Measurements from ENCODE around the gene GINS1.

GINS1 gene

GRCh38 chr20:25407311-25408169 lies at the start of gene GINS1:
Gene GINS1, plus strand, starts transcription at chr20:25407673. Its CDS starts 148 bp downstream, at chr20:25407821.
- peak; percentile 92 for DNase-seq (ENCODE audit: low read depth)

GRCh38 chr20:25360631-25361286 lies 46.7 kb upstream of the GINS1 start:
- peak; percentile 59 for DNase-seq (ENCODE audit: low read depth)

GRCh38 chr20:25361287-25361683 lies 46.2 kb upstream of the GINS1 start:
- DNase-seq (ENCODE audit: low read depth): peak; percentile 40

- DNase-seq (ENCODE audit: low read depth): peak; percentile 20
These were observed 43.2 kb upstream of the GINS1 start for GRCh38 chr20:25364180-25364788.

- no peak for DNase-seq (ENCODE audit: low read depth)
These were observed 42.4 kb upstream of the GINS1 start for GRCh38 chr20:25364879-25365699.

- DNase-seq (ENCODE audit: low read depth): no peak
These were observed 38.9 kb upstream of the GINS1 start for GRCh38 chr20:25368526-25368925.

GRCh38 chr20:25368976-25369375 lies 38.5 kb upstream of the GINS1 start:
- no peak for DNase-seq (ENCODE audit: low read depth)

- no peak for DNase-seq (ENCODE audit: low read depth)
These were observed 37.9 kb upstream of the GINS1 start for GRCh38 chr20:25369529-25369928.

GRCh38 chr20:25369971-25370370 lies 37.5 kb upstream of the GINS1 start:
- peak; percentile 55 for DNase-seq (ENCODE audit: low read depth)

- peak; percentile 96 for DNase-seq (ENCODE audit: low read depth)
These were observed 34.7 kb upstream of the GINS1 start for GRCh38 chr20:25372584-25373336.

GRCh38 chr20:25374842-25375241 lies 32.6 kb upstream of the GINS1 start:
- DNase-seq (ENCODE audit: low read depth): no peak

- DNase-seq (ENCODE audit: low read depth): no peak
These were observed 31.2 kb upstream of the GINS1 start for GRCh38 chr20:25376236-25376635.

GRCh38 chr20:25376886-25377285 lies 30.6 kb upstream of the GINS1 start:
- DNase-seq (ENCODE audit: low read depth): no peak

GRCh38 chr20:25378189-25378883 lies 29.1 kb upstream of the GINS1 start:
- DNase-seq (ENCODE audit: low read depth): no peak

- DNase-seq (ENCODE audit: low read depth): no peak
These were observed 28.4 kb upstream of the GINS1 start for GRCh38 chr20:25378884-25379733.

GRCh38 chr20:25380945-25381614 lies 26.4 kb upstream of the GINS1 start:
- no peak for DNase-seq (ENCODE audit: low read depth)

- no peak for DNase-seq (ENCODE audit: low read depth)
These were observed 24.6 kb upstream of the GINS1 start for GRCh38 chr20:25382704-25383370.

GRCh38 chr20:25389401-25389857 lies 18.0 kb upstream of the GINS1 start:
- DNase-seq (ENCODE audit: low read depth): peak; percentile 49
